ENCODE measurements around the gene NCK2.

DNA sequence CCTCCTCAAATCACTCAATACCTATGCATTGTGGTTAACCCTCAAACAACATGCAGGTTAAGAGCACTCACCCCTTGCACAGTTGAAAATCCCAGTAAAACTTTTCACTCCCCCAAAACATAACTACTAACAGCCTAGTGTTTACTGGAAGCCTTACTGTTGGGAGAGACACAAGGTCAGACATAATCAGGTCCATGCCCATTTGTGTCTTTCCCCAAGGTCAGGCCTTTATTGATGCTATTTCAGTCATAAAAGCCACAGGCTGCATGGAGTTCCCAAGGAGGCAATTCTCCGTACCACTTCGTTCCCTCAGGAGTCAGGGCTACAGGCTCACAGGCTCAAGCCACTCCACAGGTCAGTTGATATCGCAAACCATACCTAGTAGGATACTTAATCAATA, 180.2 kb downstream of the NCK2 start:
- no peak for TF ChIP-seq SUZ12 (IDR thresholded peaks at IDR 0.05; ENCODE audit: extremely low read depth, insufficient read depth, insufficient read length)
- no peak for TF ChIP-seq ZNF274 (IDR thresholded peaks at IDR 0.05; ENCODE audit: low read depth, low read length)
- TF ChIP-seq YY1 (IDR thresholded peaks at IDR 0.05; ENCODE audit: insufficient read depth, insufficient read length) = no peak
